Activated B cell treated with CpG ODN at 0.5 μM for 24 hours (primary cell): ENCODE measurements around the gene COA6. TPM values are rescaled to one million over a fixed set of nuclear protein-coding genes. Genes with fewer than 3 reads are reported as not detected.
"Not testable (repeated sequence)": the region's sequence is repeated elsewhere in the genome, so short reads cannot be mapped to it uniquely, and the experiment has no call there.

ENCODE experiments used
- ATAC-seq: fragments of 200-7000 bp; cut with Tn5 transposase; one replicate; pipeline ENCODE4 v1.10.0; 2021; ENCODE audit warnings: low read depth, mild to moderate bottlenecking, moderate library complexity
- CTCF ChIA-PET: fragments of 350-600 bp; sonication (Branson Sonifier 250); formaldehyde crosslinking; loops from one replicate; lab custom pipeline; 2021; ENCODE audit warnings: antibody characterized with exemption; lab: Charles Lee
- POLR2A ChIA-PET: fragments of 350-600 bp; sonication (Branson Sonifier 250); formaldehyde crosslinking; loops from one replicate; lab custom pipeline; 2021; ENCODE audit warnings: antibody characterized with exemption; lab: Charles Lee
- DNase-seq: peaks from one replicate; pipeline ENCODE4 v3.0.0; 2022
- H3K27ac Mint-ChIP-seq: one replicate; pipeline ENCODE4 v1.8.0; 2020; ENCODE audit warnings: mixed read lengths
- H3K27me3 Mint-ChIP-seq: one replicate; pipeline ENCODE4 v1.8.0; 2021; ENCODE audit warnings: mixed read lengths
- H3K36me3 Mint-ChIP-seq: one replicate; pipeline ENCODE4 v1.8.0; 2021; ENCODE audit warnings: low read depth, mixed read lengths
- H3K4me1 Mint-ChIP-seq: one replicate; pipeline ENCODE4 v1.8.0; 2021; ENCODE audit warnings: mixed read lengths
- H3K4me3 Mint-ChIP-seq: one replicate; pipeline ENCODE4 v1.8.0; 2020; ENCODE audit warnings: mild to moderate bottlenecking, mixed read lengths
- H3K9me3 Mint-ChIP-seq: one replicate; pipeline ENCODE4 v1.8.0; 2020; ENCODE audit warnings: mixed read lengths
- intact Hi-C: fragments of 100-400 bp; cut with micrococcal nuclease; formaldehyde crosslinking; loops from one replicate; pipeline ENCODE4 v1.15.1; 2024
- total RNA-seq: library from RNA; stranded (reverse); gene quantifications from 2 replicates; pipeline ENCODE4 v1.2.3, GENCODE V29; 2022
- TF ChIP-seq, protein P1 (sequence below): fragments of 200-600 bp; IDR thresholded peaks from one replicate; pipeline ENCODE4 v1.8.0; 2022; ENCODE audit warnings: antibody characterized with exemption, mild to moderate bottlenecking

COA6 gene
- total RNA-seq, 1 donor from 2014 or later = 20.7 TPM

DNA sequence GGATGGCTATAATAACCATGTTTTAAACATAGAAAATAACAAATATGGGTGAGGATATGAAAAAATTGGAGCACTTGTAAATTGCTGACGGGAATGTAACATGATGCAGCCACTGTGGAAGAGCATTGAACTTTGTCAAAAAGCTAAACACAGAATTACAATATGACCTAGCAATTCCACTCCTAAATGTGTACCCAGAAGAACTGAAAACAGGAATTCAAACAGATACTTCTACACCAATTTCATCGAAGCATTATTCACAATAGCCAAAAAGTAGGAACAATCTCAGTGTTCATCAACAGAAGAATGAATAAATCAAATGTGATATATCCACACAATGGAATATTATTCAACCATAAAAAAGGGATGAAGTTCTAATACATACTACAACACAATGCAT is 32.7 kb upstream of the COA6 start:
- Mint-ChIP-seq H3K27ac (no peak overlapping the region), H3K9me3 (peaks cover 23% of the 10 kb centered on the region), H3K36me3 (peaks cover 3% of the 10 kb centered on the region), H3K27me3 (peaks cover 4% of the 10 kb centered on the region), H3K4me3 (no peak overlapping the region), H3K4me1 (no peaks in the 10 kb centered on the region)
- intact Hi-C loops = no loop called here
- POLR2A ChIA-PET = no interaction called here
- DNase-seq = no peak
- ATAC-seq = no peak
- CTCF ChIA-PET = no interaction called here
- TF ChIP-seq, protein P1, sequence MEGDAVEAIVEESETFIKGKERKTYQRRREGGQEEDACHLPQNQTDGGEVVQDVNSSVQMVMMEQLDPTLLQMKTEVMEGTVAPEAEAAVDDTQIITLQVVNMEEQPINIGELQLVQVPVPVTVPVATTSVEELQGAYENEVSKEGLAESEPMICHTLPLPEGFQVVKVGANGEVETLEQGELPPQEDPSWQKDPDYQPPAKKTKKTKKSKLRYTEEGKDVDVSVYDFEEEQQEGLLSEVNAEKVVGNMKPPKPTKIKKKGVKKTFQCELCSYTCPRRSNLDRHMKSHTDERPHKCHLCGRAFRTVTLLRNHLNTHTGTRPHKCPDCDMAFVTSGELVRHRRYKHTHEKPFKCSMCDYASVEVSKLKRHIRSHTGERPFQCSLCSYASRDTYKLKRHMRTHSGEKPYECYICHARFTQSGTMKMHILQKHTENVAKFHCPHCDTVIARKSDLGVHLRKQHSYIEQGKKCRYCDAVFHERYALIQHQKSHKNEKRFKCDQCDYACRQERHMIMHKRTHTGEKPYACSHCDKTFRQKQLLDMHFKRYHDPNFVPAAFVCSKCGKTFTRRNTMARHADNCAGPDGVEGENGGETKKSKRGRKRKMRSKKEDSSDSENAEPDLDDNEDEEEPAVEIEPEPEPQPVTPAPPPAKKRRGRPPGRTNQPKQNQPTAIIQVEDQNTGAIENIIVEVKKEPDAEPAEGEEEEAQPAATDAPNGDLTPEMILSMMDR = no peak

DNA sequence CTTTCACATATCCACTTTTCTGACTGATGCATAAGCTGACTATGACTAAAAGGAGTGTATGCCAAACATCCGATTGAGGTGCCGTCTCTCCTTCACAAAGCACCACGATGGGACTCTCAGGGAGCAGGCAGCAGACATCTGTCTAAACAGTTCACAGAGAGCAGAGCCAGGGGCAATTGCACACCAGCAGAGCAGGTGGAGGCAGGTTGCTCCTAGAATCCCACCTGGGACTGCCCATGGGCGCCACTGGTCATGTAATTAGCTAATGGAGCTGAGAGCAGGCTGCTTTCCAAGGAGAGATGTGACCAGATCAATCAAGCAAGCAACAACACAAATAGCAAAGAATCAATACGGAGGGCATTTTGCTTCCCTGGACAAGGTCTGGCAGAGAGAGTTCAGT is 30.5 kb upstream of the COA6 start:
- intact Hi-C loops = no loop called here
- Mint-ChIP-seq H3K27me3 (peaks cover 6% of the 10 kb centered on the region), H3K27ac (no peak overlapping the region), H3K9me3 (peaks cover 9% of the 10 kb centered on the region), H3K36me3 (peaks cover 2% of the 10 kb centered on the region), H3K4me1 (no peaks in the 10 kb centered on the region), H3K4me3 (no peak overlapping the region)
- ChIA-PET CTCF (no interaction called here), POLR2A (no interaction called here)
- DNase-seq = no peak
- no peak for ATAC-seq
- TF ChIP-seq, protein P1 = no peak

DNA sequence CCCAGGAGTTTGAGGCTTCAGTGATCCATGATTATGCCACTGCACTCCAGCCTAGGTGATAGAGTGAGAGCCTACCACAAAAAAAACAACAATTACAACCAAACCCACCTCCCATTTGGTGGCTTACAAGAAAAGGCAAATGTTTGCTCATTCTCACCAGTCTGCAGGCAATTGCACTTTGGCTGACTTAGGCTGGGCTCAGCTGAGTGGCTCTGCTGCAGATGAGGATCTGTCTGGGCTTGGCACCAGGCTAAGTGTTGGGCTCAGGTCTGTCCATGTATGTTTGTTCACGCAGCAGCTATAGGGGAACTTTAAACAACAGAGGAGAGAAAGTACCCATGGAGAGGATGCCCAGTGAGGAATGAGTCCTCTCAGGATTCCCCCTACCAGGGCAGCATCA is 28.0 kb upstream of the COA6 start:
- ChIA-PET POLR2A (no interaction called here), CTCF (no interaction called here)
- intact Hi-C loops = no loop called here
- ATAC-seq (no peak), DNase-seq (no peak)
- H3K9me3 Mint-ChIP-seq = peaks cover 3% of the 10 kb centered on the region
- peaks cover 9% of the 10 kb centered on the region for H3K27me3 Mint-ChIP-seq
- no peaks in the 10 kb centered on the region for H3K36me3 Mint-ChIP-seq
- H3K4me1 Mint-ChIP-seq = no peaks in the 10 kb centered on the region
- H3K27ac Mint-ChIP-seq = no peak overlapping the region
- TF ChIP-seq, protein P1 = no peak
- H3K4me3 Mint-ChIP-seq = no peak overlapping the region

DNA sequence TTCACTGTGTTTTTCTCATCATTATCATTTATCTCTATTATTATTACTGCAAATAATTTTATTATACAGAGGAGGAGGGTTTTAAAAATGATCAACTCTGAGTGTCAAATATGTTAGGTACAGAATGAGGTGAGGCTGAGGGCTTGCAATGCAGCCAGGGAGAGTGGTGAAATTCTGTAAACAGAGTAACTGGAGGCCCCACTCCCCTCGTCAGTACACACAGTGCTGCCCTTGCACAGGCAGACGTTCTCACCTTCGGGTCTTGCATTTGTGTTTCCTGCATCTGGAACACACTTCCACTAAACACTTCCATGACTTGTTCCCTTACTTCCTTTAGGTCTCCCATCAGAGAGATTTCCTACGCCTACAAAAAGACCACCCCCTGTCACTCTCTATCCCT is 24.3 kb upstream of the COA6 start:
- no peak overlapping the region for H3K4me3 Mint-ChIP-seq
- ATAC-seq (no peak), DNase-seq (no peak)
- no peak overlapping the region for H3K27ac Mint-ChIP-seq
- H3K9me3 Mint-ChIP-seq = no peaks in the 10 kb centered on the region
- peaks cover 20% of the 10 kb centered on the region for H3K27me3 Mint-ChIP-seq
- ChIA-PET CTCF (no interaction called here), POLR2A (no interaction called here)
- no peaks in the 10 kb centered on the region for H3K4me1 Mint-ChIP-seq
- TF ChIP-seq, protein P1 = no peak
- no peaks in the 10 kb centered on the region for H3K36me3 Mint-ChIP-seq
- intact Hi-C loops = no loop called here

DNA sequence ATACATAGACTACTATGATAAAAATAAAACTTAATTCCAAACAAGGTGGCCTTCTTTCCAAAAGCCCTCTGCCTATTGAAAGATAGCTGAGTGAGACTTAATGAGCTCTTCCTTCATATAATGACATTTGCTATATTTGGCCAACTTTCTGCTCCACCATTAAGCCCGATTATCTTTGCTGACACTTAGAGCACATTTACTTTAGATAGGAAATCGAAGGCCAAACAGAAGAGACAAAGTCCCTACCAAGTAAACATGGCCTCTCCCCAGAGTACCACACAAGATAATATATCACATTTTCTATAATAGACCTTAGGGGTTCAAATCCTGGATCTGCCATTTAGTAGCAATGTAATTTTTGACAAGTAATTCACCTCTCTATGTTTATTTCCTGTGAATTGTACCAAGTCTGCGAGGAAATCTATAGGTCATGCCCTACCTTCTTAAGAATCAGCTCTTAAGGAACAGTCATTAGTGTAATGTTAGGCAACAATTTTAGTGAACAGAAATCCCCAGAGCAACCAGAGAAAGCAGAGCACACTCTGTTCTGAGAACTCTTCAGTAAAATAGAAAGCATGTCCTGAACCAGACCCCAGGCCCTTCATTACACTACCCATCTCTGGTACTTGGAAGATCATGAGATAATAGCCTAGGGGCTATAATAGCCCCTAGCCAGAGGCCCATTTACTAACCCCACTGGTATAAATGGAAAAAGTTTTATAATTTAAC is 17.3 kb upstream of the COA6 start:
- Mint-ChIP-seq H3K27ac (peak overlapping the region; percentile 80), H3K36me3 (no peaks in the 10 kb centered on the region), H3K9me3 (no peaks in the 10 kb centered on the region), H3K4me1 (peaks cover 5% of the 10 kb centered on the region), H3K4me3 (peak overlapping the region; percentile 84), H3K27me3 (peaks cover 7% of the 10 kb centered on the region)
- POLR2A ChIA-PET = interaction anchor here (0.6 to 2.7 kb wide), 3 partner anchors 17 to 96 kb away, joined by 3 to 19 read pairs (median 3); partner anchors contain the start of gene COA6
- DNase-seq (no peak), ATAC-seq (no peak)
- TF ChIP-seq, protein P1 = no peak
- intact Hi-C loops = loop anchor here (1.0 kb wide), 1 partner anchor 17 kb away; the partner anchor contains the start of gene COA6
- CTCF ChIA-PET = interaction anchor here (1.2 kb wide), 1 partner anchor 10 kb away, joined by 3 read pairs; no protein-coding TSS in a partner anchor

DNA sequence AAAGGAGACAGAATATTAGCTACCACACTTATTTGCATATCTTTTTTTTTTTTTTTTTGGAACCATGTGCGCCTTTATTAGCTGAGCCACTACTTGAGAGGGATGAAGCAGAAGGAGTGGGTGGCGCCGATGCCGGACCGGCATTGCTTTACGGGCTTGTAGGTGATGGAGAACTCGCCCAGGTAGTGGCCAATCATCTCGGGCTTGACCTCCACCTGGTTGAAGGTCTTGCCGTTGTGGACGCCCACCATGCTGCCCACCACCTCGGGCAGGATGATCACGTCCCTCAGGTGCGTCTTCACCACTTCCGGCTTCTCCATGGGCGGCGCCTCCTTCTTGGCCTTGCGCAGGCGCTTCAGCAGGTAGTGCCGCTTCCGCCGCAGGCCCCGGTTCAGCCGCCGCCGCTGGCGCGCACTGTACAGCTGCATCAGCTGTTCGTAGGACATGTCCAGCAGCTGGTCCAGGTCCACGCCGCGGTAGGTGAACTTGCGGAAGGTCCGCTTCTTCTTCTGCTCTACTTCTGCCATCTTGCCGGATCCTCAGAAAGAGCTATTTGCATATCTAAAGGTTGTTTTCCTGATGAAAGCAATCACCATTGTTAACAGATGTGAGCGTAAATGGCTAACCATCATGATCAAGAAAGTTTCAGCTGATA is 16.5 kb upstream of the COA6 start:
- H3K4me1 Mint-ChIP-seq = not testable (repeated sequence)

More for the DNA sequence above, 16.5 kb upstream of the COA6 start:
- H3K27me3 Mint-ChIP-seq, H3K36me3 Mint-ChIP-seq, CTCF ChIA-PET, H3K9me3 Mint-ChIP-seq: not testable (repeated sequence)
- intact Hi-C loops = loop anchor here (1.0 kb wide), 1 partner anchor 17 kb away; the partner anchor contains the start of gene COA6
- peak; percentile 81 for ATAC-seq
- POLR2A ChIA-PET = interaction anchor here (0.6 to 2.7 kb wide), 4 partner anchors 17 to 121 kb away, joined by 3 to 19 read pairs (median 3); partner anchors contain the start of gene COA6
- DNase-seq = peak; percentile 38
- Mint-ChIP-seq H3K27ac (peak overlapping the region; percentile 80), H3K4me3 (peak overlapping the region; percentile 84)
